ENCODE results near the gene EBLN1. TPM values are rescaled to one million over a fixed set of nuclear protein-coding genes. Genes with fewer than 3 reads are reported as not detected.
A peak's percentile ranks its signal among the peaks of the same experiment; 100 is the strongest.

The EBLN1 gene
- total RNA-seq, 1 experiment from 2014 or later = not detected

DNA sequence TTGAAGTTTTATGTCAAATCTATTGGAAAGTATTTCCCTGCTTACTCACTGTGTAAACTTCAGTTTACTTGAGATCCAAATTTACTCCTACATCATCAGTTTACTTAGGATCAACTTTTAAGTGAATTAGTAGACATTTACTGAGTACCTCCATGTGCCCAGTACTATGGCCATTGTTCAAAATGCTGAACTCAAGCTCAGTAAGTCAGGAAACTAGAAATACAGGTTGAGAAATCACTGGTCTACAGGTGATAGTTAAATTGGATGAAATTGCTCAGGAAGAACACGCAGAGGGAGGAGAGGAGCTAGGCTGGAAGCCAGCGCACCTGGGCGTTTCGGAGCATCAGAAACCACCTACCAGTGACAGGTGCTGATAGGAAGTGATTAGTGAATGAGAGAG lies 25.5 kb upstream of the EBLN1 start:
- no peak overlapping the region for H3K4me3 ChIP-seq (ENCODE audit: low read depth, low read length)
- Mint-ChIP-seq H3K27me3 (ENCODE audit: insufficient read depth, unreplicated experiment) (no peaks in the 10 kb centered on the region), H3K36me3 (ENCODE audit: insufficient read depth, unreplicated experiment) (no peaks in the 10 kb centered on the region), H3K9me3 (ENCODE audit: unreplicated experiment) (no peaks in the 10 kb centered on the region), H3K4me3 (ENCODE audit: unreplicated experiment) (no peak overlapping the region), H3K4me1 (ENCODE audit: low read depth, unreplicated experiment) (peaks cover 26% of the 10 kb centered on the region), H3K27ac (ENCODE audit: unreplicated experiment) (no peak overlapping the region)
- no TSS peak for BruUV-seq (replicated peaks)
- H3K4me1 ChIP-seq = peaks cover 12% of the 10 kb centered on the region
- TF ChIP-seq, protein P1, sequence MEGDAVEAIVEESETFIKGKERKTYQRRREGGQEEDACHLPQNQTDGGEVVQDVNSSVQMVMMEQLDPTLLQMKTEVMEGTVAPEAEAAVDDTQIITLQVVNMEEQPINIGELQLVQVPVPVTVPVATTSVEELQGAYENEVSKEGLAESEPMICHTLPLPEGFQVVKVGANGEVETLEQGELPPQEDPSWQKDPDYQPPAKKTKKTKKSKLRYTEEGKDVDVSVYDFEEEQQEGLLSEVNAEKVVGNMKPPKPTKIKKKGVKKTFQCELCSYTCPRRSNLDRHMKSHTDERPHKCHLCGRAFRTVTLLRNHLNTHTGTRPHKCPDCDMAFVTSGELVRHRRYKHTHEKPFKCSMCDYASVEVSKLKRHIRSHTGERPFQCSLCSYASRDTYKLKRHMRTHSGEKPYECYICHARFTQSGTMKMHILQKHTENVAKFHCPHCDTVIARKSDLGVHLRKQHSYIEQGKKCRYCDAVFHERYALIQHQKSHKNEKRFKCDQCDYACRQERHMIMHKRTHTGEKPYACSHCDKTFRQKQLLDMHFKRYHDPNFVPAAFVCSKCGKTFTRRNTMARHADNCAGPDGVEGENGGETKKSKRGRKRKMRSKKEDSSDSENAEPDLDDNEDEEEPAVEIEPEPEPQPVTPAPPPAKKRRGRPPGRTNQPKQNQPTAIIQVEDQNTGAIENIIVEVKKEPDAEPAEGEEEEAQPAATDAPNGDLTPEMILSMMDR (IDR thresholded peaks at IDR 0.05; ENCODE audit: insufficient read depth in 1 of 2, low read depth in 1 of 2, low read length in 1 of 2, severe bottlenecking in 1 of 2, unreplicated experiment in 1 of 2) = no peak
- ChIA-PET CTCF (no interaction called here), POLR2A (no interaction called here)
- no peaks in the 10 kb centered on the region for H3K27me3 ChIP-seq (replicated peaks; ENCODE audit: control insufficient read depth, insufficient read depth, low read length)
- no peaks in the 10 kb centered on the region; the same call in 1 of the 2 replicates for H3K9me3 ChIP-seq
- intact Hi-C loops (cut with micrococcal nuclease; ENCODE audit: unreplicated experiment) = no loop called here
- no peak for DNase-seq
- no peaks in the 10 kb centered on the region for H3K36me3 ChIP-seq (ENCODE audit: control insufficient read depth, insufficient read depth, low read length)

- Mint-ChIP-seq H3K4me1 (ENCODE audit: low read depth, unreplicated experiment) (peaks cover 7% of the 10 kb centered on the region), H3K9me3 (ENCODE audit: unreplicated experiment) (no peaks in the 10 kb centered on the region), H3K4me3 (ENCODE audit: unreplicated experiment) (peak overlapping the region; percentile 80), H3K27me3 (ENCODE audit: insufficient read depth, unreplicated experiment) (peaks cover 4% of the 10 kb centered on the region), H3K27ac (ENCODE audit: unreplicated experiment) (no peak overlapping the region), H3K36me3 (ENCODE audit: insufficient read depth, unreplicated experiment) (peaks cover 17% of the 10 kb centered on the region)
- TF ChIP-seq, protein P1 (IDR thresholded peaks at IDR 0.05; ENCODE audit: insufficient read depth in 1 of 2, low read depth in 1 of 2, low read length in 1 of 2, severe bottlenecking in 1 of 2, unreplicated experiment in 1 of 2) = no peak
- intact Hi-C loops (cut with micrococcal nuclease; ENCODE audit: unreplicated experiment) = no loop called here
- no peaks in the 10 kb centered on the region for H3K27me3 ChIP-seq (replicated peaks; ENCODE audit: control insufficient read depth, insufficient read depth, low read length)
- H3K36me3 ChIP-seq (ENCODE audit: control insufficient read depth, insufficient read depth, low read length) = no peaks in the 10 kb centered on the region
- no TSS peak for BruUV-seq (replicated peaks)
- H3K4me1 ChIP-seq = peaks cover 9% of the 10 kb centered on the region; the same call in 1 of the 2 replicates
- ChIA-PET CTCF (no interaction called here), POLR2A (no interaction called here)
- no peak for DNase-seq
- H3K4me3 ChIP-seq (ENCODE audit: low read depth, low read length) = no peak overlapping the region
- H3K9me3 ChIP-seq = no peaks in the 10 kb centered on the region
These were observed 13.4 kb upstream of the EBLN1 start for GRCh38 chr10:22231260-22231659.

DNA sequence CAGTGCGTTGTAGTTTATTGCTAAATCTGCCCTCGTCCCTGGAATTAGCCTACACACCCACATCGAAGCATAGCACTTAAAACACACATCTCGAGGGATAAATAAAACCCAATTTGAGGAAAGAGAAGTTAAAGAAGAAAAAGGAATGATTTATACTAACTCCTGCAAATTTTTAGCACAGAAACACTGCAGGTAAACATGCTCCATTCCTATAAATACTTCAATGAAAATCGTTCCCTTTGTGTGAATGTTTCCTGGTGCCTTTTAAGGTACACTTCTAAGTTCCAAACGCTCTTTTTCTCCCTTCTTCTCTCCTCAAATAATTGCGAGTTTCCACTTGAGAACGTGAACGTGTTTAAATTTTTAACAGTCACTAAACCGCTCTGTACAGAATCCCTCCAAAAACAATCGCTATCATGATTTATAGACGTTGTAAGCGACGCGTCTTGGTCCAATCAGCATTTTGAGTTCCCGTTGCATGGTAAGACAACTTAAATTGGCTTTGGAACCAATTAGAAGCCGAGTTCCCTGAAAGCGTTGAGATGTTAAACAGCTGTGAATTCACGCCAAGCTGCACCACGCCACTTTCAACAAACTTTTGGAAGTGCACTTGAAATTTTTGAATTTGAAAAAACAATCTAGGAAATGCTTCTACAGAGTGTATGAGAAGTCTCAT lies 12.5 kb upstream of the EBLN1 start:
- H3K27me3 ChIP-seq (replicated peaks; ENCODE audit: control insufficient read depth, insufficient read depth, low read length) = no peaks in the 10 kb centered on the region
- Mint-ChIP-seq H3K36me3 (ENCODE audit: insufficient read depth, unreplicated experiment) (peaks cover 17% of the 10 kb centered on the region), H3K27ac (ENCODE audit: unreplicated experiment) (peak overlapping the region; percentile 98), H3K27me3 (ENCODE audit: insufficient read depth, unreplicated experiment) (peaks cover 4% of the 10 kb centered on the region), H3K4me3 (ENCODE audit: unreplicated experiment) (peak overlapping the region; percentile 80), H3K9me3 (ENCODE audit: unreplicated experiment) (no peaks in the 10 kb centered on the region), H3K4me1 (ENCODE audit: low read depth, unreplicated experiment) (peaks cover under 1% of the 10 kb centered on the region)
- ChIA-PET CTCF (no interaction called here), POLR2A (no interaction called here)
- TF ChIP-seq, protein P1 (IDR thresholded peaks at IDR 0.05; ENCODE audit: insufficient read depth in 1 of 2, low read depth in 1 of 2, low read length in 1 of 2, severe bottlenecking in 1 of 2, unreplicated experiment in 1 of 2) = no peak
- peaks cover 9% of the 10 kb centered on the region; the same call in 1 of the 2 replicates for H3K4me1 ChIP-seq
- peak overlapping the region; percentile 89 for H3K4me3 ChIP-seq (ENCODE audit: low read depth, low read length)
- no TSS peak for BruUV-seq (replicated peaks)
- no peaks in the 10 kb centered on the region for H3K9me3 ChIP-seq
- no peak for DNase-seq
- no peaks in the 10 kb centered on the region for H3K36me3 ChIP-seq (ENCODE audit: control insufficient read depth, insufficient read depth, low read length)
- intact Hi-C loops (cut with micrococcal nuclease; ENCODE audit: unreplicated experiment) = no loop called here

Measured in Caco-2 (cell line).